H1 (cell line): ENCODE results near the gene BRD1. TPM values are rescaled to one million over a fixed set of nuclear protein-coding genes. Genes with fewer than 3 reads are reported as not detected.

Experiments
- EGR1 ChIP-seq: IDR thresholded peaks from 2 replicates; pipeline ENCODE4 v1.6.1; 2011; ENCODE audit warnings: low read depth, low read length, borderline replicate concordance
- GTF2F1 ChIP-seq: IDR thresholded peaks from 2 replicates; pipeline ENCODE4 v1.6.1; 2012; ENCODE audit warnings: low read depth, low read length, improper control_type of control experiment, borderline replicate concordance
- KDM1A ChIP-seq: fragments of 200-600, 300-600 bp; sonication (generic); IDR thresholded peaks from 2 replicates; pipeline ENCODE4 v1.7.1; 2016; ENCODE audit warnings: mild to moderate bottlenecking, low read length, borderline replicate concordance
- KDM4A ChIP-seq: IDR thresholded peaks from one replicate; pipeline ENCODE4 v1.7.1; 2012; ENCODE audit warnings: low read depth, mild to moderate bottlenecking, moderate library complexity, low read length, inconsistent platforms; ENCODE audit not compliant: severe bottlenecking
- POLR2A ChIP-seq, 2 experiments: IDR thresholded peaks; 1 replicate in 1 of 2; 2 replicates in 1 of 2; pipeline ENCODE4 v1.6.1; 2011; ENCODE audit warnings: low read depth in 2 of 2, low read length in 2 of 2, mild to moderate bottlenecking in 2 of 2; ENCODE audit errors: control extremely low read depth in 1 of 2
- RFX5 ChIP-seq: IDR thresholded peaks from 2 replicates; pipeline ENCODE4 v1.6.1; 2011; ENCODE audit warnings: low read depth, low read length, improper control_type of control experiment, borderline replicate concordance
- SIRT6 ChIP-seq: IDR thresholded peaks from one replicate; pipeline ENCODE4 v1.7.1; 2012; ENCODE audit warnings: low read length, inconsistent platforms
- TAF7 ChIP-seq: optimal IDR thresholded peaks from 2 replicates; pipeline ENCODE3; 2011; ENCODE audit warnings: low read depth, mild to moderate bottlenecking, inconsistent platforms, low read length, moderate library complexity, borderline replicate concordance
- TBP ChIP-seq: IDR thresholded peaks from 2 replicates; pipeline ENCODE4 v1.6.1; 2011; ENCODE audit warnings: low read depth, low read length, improper control_type of control experiment
- ZNF274 ChIP-seq: IDR thresholded peaks from 2 replicates; pipeline ENCODE4 v1.7.0; 2012; ENCODE audit warnings: low read length, borderline replicate concordance; ENCODE audit errors: extremely low read depth
- polyA plus RNA-seq, 7 experiments: library from polyadenylated mRNA; depleted of rRNA in 3 of 7; stranded (reverse) in 5 of 7; unstranded in 2 of 7; fragments of >200 nt in 5 of 7; fragments of 200-250 nt in 2 of 7; gene quantifications; 1 replicate in 5 of 7; 2 replicates in 1 of 7; 4 replicates in 1 of 7; pipeline versions ENCODE4 v1.2.1 to v1.2.3, GENCODE V29; 2011 to 2013; ENCODE audit warnings: missing spikeins in 2 of 7, mixed read lengths in 2 of 7
- total RNA-seq: library from RNA; stranded (reverse); fragmentation: NEBNext Ultra II Directional; extraction: Animal tissue kit (Norgen Biotek cat#: 25700); gene quantifications from 2 replicates; pipeline ENCODE4 v1.2.1, GENCODE V29; 2021
- TF ChIP-seq, protein P1 (sequence below): fragments of 300-600 bp; sonication (generic); IDR thresholded peaks from 2 replicates; pipeline ENCODE4 v1.7.1; 2012; ENCODE audit warnings: low read length, moderate library complexity, mild to moderate bottlenecking, inconsistent platforms; ENCODE audit not compliant: insufficient replicate concordance

The BRD1 gene
- total and polyA plus RNA-seq, 2 of the 8 experiments (the other 6 are each of a cell fraction or from before 2014, with no cell fraction given) = 6.8 to 34.0 TPM

DNA sequence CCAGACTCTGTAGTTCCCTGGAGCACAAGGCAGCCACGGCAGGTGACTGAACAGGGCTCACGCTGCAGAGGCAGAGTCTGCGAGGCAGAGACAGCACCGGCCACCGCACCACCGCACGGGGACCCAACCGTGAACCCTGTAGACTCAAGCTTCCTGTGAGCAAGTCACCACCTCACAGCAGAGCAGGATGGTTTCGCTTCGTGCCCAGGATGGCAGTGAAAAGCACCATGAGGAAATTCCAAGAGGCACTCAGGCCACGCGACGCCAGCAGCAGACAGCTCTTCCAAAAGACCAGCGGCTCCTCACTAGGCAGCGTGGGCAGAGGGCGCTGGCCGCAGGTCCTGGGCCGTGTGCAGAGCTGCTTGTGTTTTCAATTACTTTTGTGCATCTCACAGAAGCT lies 24.5 kb downstream of the BRD1 start (continued):
- TF ChIP-seq, protein P1, sequence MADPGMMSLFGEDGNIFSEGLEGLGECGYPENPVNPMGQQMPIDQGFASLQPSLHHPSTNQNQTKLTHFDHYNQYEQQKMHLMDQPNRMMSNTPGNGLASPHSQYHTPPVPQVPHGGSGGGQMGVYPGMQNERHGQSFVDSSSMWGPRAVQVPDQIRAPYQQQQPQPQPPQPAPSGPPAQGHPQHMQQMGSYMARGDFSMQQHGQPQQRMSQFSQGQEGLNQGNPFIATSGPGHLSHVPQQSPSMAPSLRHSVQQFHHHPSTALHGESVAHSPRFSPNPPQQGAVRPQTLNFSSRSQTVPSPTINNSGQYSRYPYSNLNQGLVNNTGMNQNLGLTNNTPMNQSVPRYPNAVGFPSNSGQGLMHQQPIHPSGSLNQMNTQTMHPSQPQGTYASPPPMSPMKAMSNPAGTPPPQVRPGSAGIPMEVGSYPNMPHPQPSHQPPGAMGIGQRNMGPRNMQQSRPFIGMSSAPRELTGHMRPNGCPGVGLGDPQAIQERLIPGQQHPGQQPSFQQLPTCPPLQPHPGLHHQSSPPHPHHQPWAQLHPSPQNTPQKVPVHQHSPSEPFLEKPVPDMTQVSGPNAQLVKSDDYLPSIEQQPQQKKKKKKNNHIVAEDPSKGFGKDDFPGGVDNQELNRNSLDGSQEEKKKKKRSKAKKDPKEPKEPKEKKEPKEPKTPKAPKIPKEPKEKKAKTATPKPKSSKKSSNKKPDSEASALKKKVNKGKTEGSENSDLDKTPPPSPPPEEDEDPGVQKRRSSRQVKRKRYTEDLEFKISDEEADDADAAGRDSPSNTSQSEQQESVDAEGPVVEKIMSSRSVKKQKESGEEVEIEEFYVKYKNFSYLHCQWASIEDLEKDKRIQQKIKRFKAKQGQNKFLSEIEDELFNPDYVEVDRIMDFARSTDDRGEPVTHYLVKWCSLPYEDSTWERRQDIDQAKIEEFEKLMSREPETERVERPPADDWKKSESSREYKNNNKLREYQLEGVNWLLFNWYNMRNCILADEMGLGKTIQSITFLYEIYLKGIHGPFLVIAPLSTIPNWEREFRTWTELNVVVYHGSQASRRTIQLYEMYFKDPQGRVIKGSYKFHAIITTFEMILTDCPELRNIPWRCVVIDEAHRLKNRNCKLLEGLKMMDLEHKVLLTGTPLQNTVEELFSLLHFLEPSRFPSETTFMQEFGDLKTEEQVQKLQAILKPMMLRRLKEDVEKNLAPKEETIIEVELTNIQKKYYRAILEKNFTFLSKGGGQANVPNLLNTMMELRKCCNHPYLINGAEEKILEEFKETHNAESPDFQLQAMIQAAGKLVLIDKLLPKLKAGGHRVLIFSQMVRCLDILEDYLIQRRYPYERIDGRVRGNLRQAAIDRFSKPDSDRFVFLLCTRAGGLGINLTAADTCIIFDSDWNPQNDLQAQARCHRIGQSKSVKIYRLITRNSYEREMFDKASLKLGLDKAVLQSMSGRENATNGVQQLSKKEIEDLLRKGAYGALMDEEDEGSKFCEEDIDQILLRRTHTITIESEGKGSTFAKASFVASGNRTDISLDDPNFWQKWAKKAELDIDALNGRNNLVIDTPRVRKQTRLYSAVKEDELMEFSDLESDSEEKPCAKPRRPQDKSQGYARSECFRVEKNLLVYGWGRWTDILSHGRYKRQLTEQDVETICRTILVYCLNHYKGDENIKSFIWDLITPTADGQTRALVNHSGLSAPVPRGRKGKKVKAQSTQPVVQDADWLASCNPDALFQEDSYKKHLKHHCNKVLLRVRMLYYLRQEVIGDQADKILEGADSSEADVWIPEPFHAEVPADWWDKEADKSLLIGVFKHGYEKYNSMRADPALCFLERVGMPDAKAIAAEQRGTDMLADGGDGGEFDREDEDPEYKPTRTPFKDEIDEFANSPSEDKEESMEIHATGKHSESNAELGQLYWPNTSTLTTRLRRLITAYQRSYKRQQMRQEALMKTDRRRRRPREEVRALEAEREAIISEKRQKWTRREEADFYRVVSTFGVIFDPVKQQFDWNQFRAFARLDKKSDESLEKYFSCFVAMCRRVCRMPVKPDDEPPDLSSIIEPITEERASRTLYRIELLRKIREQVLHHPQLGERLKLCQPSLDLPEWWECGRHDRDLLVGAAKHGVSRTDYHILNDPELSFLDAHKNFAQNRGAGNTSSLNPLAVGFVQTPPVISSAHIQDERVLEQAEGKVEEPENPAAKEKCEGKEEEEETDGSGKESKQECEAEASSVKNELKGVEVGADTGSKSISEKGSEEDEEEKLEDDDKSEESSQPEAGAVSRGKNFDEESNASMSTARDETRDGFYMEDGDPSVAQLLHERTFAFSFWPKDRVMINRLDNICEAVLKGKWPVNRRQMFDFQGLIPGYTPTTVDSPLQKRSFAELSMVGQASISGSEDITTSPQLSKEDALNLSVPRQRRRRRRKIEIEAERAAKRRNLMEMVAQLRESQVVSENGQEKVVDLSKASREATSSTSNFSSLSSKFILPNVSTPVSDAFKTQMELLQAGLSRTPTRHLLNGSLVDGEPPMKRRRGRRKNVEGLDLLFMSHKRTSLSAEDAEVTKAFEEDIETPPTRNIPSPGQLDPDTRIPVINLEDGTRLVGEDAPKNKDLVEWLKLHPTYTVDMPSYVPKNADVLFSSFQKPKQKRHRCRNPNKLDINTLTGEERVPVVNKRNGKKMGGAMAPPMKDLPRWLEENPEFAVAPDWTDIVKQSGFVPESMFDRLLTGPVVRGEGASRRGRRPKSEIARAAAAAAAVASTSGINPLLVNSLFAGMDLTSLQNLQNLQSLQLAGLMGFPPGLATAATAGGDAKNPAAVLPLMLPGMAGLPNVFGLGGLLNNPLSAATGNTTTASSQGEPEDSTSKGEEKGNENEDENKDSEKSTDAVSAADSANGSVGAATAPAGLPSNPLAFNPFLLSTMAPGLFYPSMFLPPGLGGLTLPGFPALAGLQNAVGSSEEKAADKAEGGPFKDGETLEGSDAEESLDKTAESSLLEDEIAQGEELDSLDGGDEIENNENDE = no peak
- TF ChIP-seq POLR2A (IDR thresholded peaks at IDR 0.05; ENCODE audit: control extremely low read depth in 1 of 2, low read depth in 2 of 2, low read length in 2 of 2) (no peak), SIRT6 (no peak), GTF2F1 (no peak), EGR1 (no peak), ZNF274 (no peak), TAF7 (no peak), RFX5 (no peak), TBP (no peak), KDM1A (no peak), KDM4A (no peak)
- TF ChIP-seq, all 59 proteins: peak for 0
